GM12878 (cell line): ENCODE data around the gene TMEM94. TPM values are rescaled to one million over a fixed set of nuclear protein-coding genes. Genes with fewer than 3 reads are reported as not detected.
A peak's percentile ranks its signal among the peaks of the same experiment; 100 is the strongest.

ENCODE experiments used
- BCL3 ChIP-seq: IDR thresholded peaks from 2 replicates; pipeline ENCODE4 v1.6.1; 2011; ENCODE audit warnings: borderline replicate concordance, low read depth, mild to moderate bottlenecking, moderate library complexity, low read length; ENCODE audit not compliant: insufficient read depth, poor library complexity, severe bottlenecking
- BRCA1 ChIP-seq: IDR thresholded peaks from 2 replicates; pipeline ENCODE4 v1.6.1; 2011; ENCODE audit warnings: low read depth, low read length, improper control_type of control experiment
- CHD1 ChIP-seq: IDR thresholded peaks from 2 replicates; pipeline ENCODE4 v1.6.1; 2012; ENCODE audit warnings: low read depth, low read length, improper control_type of control experiment
- DPF2 ChIP-seq: fragments of 450-650 bp; IDR thresholded peaks from 2 replicates; pipeline ENCODE4 v1.6.1; 2017; ENCODE audit warnings: mild to moderate bottlenecking
- EGR1 ChIP-seq, 2 experiments: IDR thresholded peaks; 1 replicate in 1 of 2; 2 replicates in 1 of 2; pipeline ENCODE4 v1.6.1; 2011 to 2012; ENCODE audit warnings: low read depth in 2 of 2, low read length in 2 of 2, borderline replicate concordance in 1 of 2, mild to moderate bottlenecking in 1 of 2, moderate library complexity in 1 of 2
- IRF5 ChIP-seq: fragments of 450-650 bp; IDR thresholded peaks from 2 replicates; pipeline ENCODE4 v1.6.1; 2017; ENCODE audit warnings: borderline replicate concordance
- LARP7 ChIP-seq: fragments of 450-650 bp; IDR thresholded peaks from 2 replicates; pipeline ENCODE4 v1.6.1; 2017; ENCODE audit warnings: mild to moderate bottlenecking
- MEF2A ChIP-seq: IDR thresholded peaks from 2 replicates; pipeline ENCODE4 v1.6.1; 2011; ENCODE audit warnings: low read depth, mild to moderate bottlenecking, low read length, moderate library complexity; ENCODE audit not compliant: insufficient read depth
- NFIC ChIP-seq: IDR thresholded peaks from 2 replicates; pipeline ENCODE4 v1.6.1; 2012; ENCODE audit warnings: low read depth, mild to moderate bottlenecking, inconsistent platforms, low read length, moderate library complexity
- NFYB ChIP-seq: IDR thresholded peaks from 2 replicates; pipeline ENCODE4 v1.6.1; 2011; ENCODE audit warnings: low read depth, mild to moderate bottlenecking, low read length, improper control_type of control experiment, moderate library complexity; ENCODE audit not compliant: insufficient read depth
- NR2C1 ChIP-seq: fragments of 450-650 bp; IDR thresholded peaks from 2 replicates; pipeline ENCODE4 v1.6.1; 2017; ENCODE audit warnings: antibody characterized with exemption, mild to moderate bottlenecking, moderate library complexity
- NRF1 ChIP-seq: conservative IDR thresholded peaks from 2 replicates; pipeline ENCODE4 v1.6.1; 2011; ENCODE audit warnings: mild to moderate bottlenecking, low read depth, low read length, improper control_type of control experiment
- POLR2A ChIP-seq: IDR thresholded peaks from 2 replicates; pipeline ENCODE4 v1.6.1; 2011; ENCODE audit warnings: low read depth, mild to moderate bottlenecking, low read length
- POU2F2 ChIP-seq: IDR thresholded peaks from 3 replicates; pipeline ENCODE4 v1.6.1; 2011; ENCODE audit warnings: low read depth, mild to moderate bottlenecking, low read length, borderline replicate concordance
- RAD21 ChIP-seq: IDR thresholded peaks from 2 replicates; pipeline ENCODE4 v1.6.1; 2011; ENCODE audit warnings: mild to moderate bottlenecking, low read depth, low read length, moderate library complexity; ENCODE audit not compliant: insufficient read depth
- SIX5 ChIP-seq: IDR thresholded peaks from 2 replicates; pipeline ENCODE4 v1.6.1; 2011; ENCODE audit warnings: mild to moderate bottlenecking, low read depth, low read length, moderate library complexity; ENCODE audit not compliant: severe bottlenecking
- SMAD5 ChIP-seq: IDR thresholded peaks from 2 replicates; pipeline ENCODE4 v1.6.1; 2016; ENCODE audit warnings: antibody characterized with exemption, low read depth
- SUPT20H ChIP-seq: IDR thresholded peaks from 2 replicates; pipeline ENCODE4 v1.6.1; 2011; ENCODE audit warnings: low read depth, mild to moderate bottlenecking, low read length, moderate library complexity, borderline replicate concordance; ENCODE audit not compliant: control insufficient read depth
- TCF12 ChIP-seq: IDR thresholded peaks from 2 replicates; pipeline ENCODE4 v1.6.1; 2011; ENCODE audit warnings: low read depth, mild to moderate bottlenecking, low read length
- USF2 ChIP-seq: IDR thresholded peaks from 2 replicates; pipeline ENCODE4 v1.6.1; 2011; ENCODE audit warnings: low read depth, low read length, improper control_type of control experiment, borderline replicate concordance
- ZNF207 ChIP-seq: fragments of 450-650 bp; IDR thresholded peaks from 2 replicates; pipeline ENCODE4 v1.6.1; 2014; ENCODE audit warnings: antibody characterized with exemption, mild to moderate bottlenecking, borderline replicate concordance
- polyA plus RNA-seq, 11 experiments: library from polyadenylated mRNA; depleted of rRNA in 4 of 11; unstranded in 6 of 11; stranded (reverse) in 5 of 11; fragments of >200 nt; fragmentation: Nextera tagmentation in 4 of 11; fragmentation: Illumina TruSeq in 1 of 11; extraction: Ambion mirVana in 4 of 11; extraction: Trizol in 1 of 11; gene quantifications; 1 replicate in 1 of 11; 2 replicates in 10 of 11; pipeline versions ENCODE4 v1.2.1 to v1.2.3, GENCODE V29; 2011 to 2016; ENCODE audit warnings: inconsistent platforms in 2 of 11, missing spikeins in 2 of 11, low read depth in 1 of 11
- total RNA-seq, 4 experiments: library from RNA; depleted of rRNA in 3 of 4; stranded (reverse); fragments of >200 nt in 3 of 4; fragmentation: Illumina TruSeq in 1 of 4; extraction: Trizol in 1 of 4; gene quantifications; 2 replicates each; pipeline versions ENCODE4 v1.2.1 to v1.2.3, GENCODE V29; 2013 to 2021
- TF ChIP-seq, protein P1 (sequence below), 3 experiments: IDR thresholded peaks in 2 of 3; conservative IDR thresholded peaks in 1 of 3; 2 replicates each; pipeline ENCODE4 v1.5.1; 2011; ENCODE audit warnings: low read depth in 3 of 3, low read length in 3 of 3, mild to moderate bottlenecking in 3 of 3, control low read depth in 2 of 3, moderate library complexity in 2 of 3, inconsistent platforms in 1 of 3, mixed read lengths in 1 of 3; ENCODE audit not compliant: control insufficient read depth in 2 of 3, insufficient read depth in 1 of 3; ENCODE audit errors: extremely low read depth in 1 of 3

TMEM94 gene
- total and polyA plus RNA-seq, 10 of the 15 experiments (the other 5 are each of a cell fraction or from before 2014, with no cell fraction given): 0.31 to 70.7 (median 24.4) TPM

GRCh38 chr17:75524970-75525805 lies 68.8 kb downstream of the TMEM94 start, which contains the start of gene LLGL2 (continued):
- TF ChIP-seq IRF5 (no peak), RAD21 (no peak), SUPT20H (no peak), LARP7 (no peak), CHD1 (no peak), NRF1 (no peak), USF2 (no peak), EGR1 (IDR thresholded peaks at IDR 0.05; ENCODE audit: borderline replicate concordance in 1 of 2, low read depth in 2 of 2, low read length in 2 of 2) (no peak; a peak in 1 of 3 replicates), DPF2 (0 out of 2 replicates have a peak, but pooled peaks have one; percentile 19), SMAD5 (no peak), POU2F2 (0 out of 3 replicates have a peak, but pooled peaks have one; percentile 30), SIX5 (no peak), NFIC (no peak), TCF12 (no peak), NFYB (peak; percentile 66; the same call in 1 of the 2 replicates), ZNF207 (no peak), BCL3 (peak; percentile 6), POLR2A (0 out of 2 replicates have a peak, but pooled peaks have one; percentile 38), NR2C1 (0 out of 2 replicates have a peak, but pooled peaks have one; percentile 24), MEF2A (no peak), BRCA1 (no peak)
- TF ChIP-seq, protein P1, sequence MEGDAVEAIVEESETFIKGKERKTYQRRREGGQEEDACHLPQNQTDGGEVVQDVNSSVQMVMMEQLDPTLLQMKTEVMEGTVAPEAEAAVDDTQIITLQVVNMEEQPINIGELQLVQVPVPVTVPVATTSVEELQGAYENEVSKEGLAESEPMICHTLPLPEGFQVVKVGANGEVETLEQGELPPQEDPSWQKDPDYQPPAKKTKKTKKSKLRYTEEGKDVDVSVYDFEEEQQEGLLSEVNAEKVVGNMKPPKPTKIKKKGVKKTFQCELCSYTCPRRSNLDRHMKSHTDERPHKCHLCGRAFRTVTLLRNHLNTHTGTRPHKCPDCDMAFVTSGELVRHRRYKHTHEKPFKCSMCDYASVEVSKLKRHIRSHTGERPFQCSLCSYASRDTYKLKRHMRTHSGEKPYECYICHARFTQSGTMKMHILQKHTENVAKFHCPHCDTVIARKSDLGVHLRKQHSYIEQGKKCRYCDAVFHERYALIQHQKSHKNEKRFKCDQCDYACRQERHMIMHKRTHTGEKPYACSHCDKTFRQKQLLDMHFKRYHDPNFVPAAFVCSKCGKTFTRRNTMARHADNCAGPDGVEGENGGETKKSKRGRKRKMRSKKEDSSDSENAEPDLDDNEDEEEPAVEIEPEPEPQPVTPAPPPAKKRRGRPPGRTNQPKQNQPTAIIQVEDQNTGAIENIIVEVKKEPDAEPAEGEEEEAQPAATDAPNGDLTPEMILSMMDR (IDR thresholded peaks at IDR 0.05 in 2 of 3, conservative IDR thresholded peaks at IDR 0.05 in 1 of 3; ENCODE audit: control insufficient read depth in 2 of 3, extremely low read depth in 1 of 3, insufficient read depth in 1 of 3, low read depth in 3 of 3, low read length in 3 of 3): peak; percentile 39 to 55 (median 52); a peak in 4 of 6 replicates
